HCT116 (cell line): ENCODE data around the gene HCN2. TPM values are rescaled to one million over a fixed set of nuclear protein-coding genes. Genes with fewer than 3 reads are reported as not detected.

ENCODE experiments used
- ATAC-seq: fragments of 200-7000 bp; cut with Tn5 transposase; 2 replicates; pipeline ENCODE4 v1.9.1; 2020; ENCODE audit warnings: mild to moderate bottlenecking, moderate library complexity
- BruUV-seq: library from RNA; stranded (reverse); fragments of 400-500 nt; replicated peaks from 2 replicates; lab custom pipeline; 2021; lab: Mats Ljungman, UMichigan
- CTCF ChIA-PET: fragments of 300-600 bp; sonication (Branson Sonifier 250); formaldehyde crosslinking; loops from one replicate; lab custom pipeline; 2021; ENCODE audit warnings: antibody characterized with exemption; lab: Charles Lee
- POLR2A ChIA-PET: fragments of 300-600, 350-600 bp; sonication (Branson Sonifier 250); formaldehyde crosslinking; loops from one replicate; lab custom pipeline; 2021; ENCODE audit warnings: antibody characterized with exemption; lab: Charles Lee
- RAD21 ChIA-PET, 2 experiments: fragments of 300-600 bp; sonication (Branson Sonifier 250); formaldehyde crosslinking; loops; one replicate each; lab custom pipeline; 2023; ENCODE audit warnings: low total read pairs in 2 of 2; ENCODE audit not compliant: uncharacterized antibody in 2 of 2, unreplicated experiment in 2 of 2, low non-redundant PET in 1 of 2; lab: Charles Lee
- DNase-seq: peaks from one replicate; pipeline ENCODE4 v3.0.0-alpha.2; 2010; ENCODE audit warnings: low read depth, low spot score
- H2AFZ ChIP-seq: fragments of 200-600 bp; shearing (Covaris generic), sonication (generic); 2 replicates; pipeline ENCODE4 v1.6.1; 2017; ENCODE audit warnings: low read depth, mixed run types, mixed read lengths, antibody characterized with exemption, low read length; ENCODE audit not compliant: poor library complexity, severe bottlenecking
- H3K27ac ChIP-seq: 2 replicates; pipeline ENCODE4 v1.5.1; 2012; ENCODE audit warnings: low read depth, low read length
- H3K27me3 ChIP-seq: fragments of 200-600 bp; sonication (generic); 2 replicates; pipeline ENCODE4 v1.6.1; 2016; ENCODE audit warnings: mixed run types, low read length, mixed read lengths; ENCODE audit not compliant: insufficient read depth
- H3K36me3 ChIP-seq, 2 experiments: fragments of 200-500 bp in 1 of 2; fragments of 200-600 bp in 1 of 2; sonication (Bioruptor generic) in 1 of 2; sonication (generic) in 1 of 2; 2 replicates each; pipeline versions ENCODE4 v1.5.1 to v1.6.1; 2014 to 2016; ENCODE audit warnings: low read length in 2 of 2, inconsistent platforms in 1 of 2, mixed read lengths in 1 of 2, mixed run types in 1 of 2; ENCODE audit not compliant: insufficient read depth in 2 of 2, control insufficient read depth in 1 of 2
- H3K4me1 ChIP-seq, 2 experiments: fragments of 200-600 bp in 1 of 2; sonication (generic) in 1 of 2; 2 replicates each; pipeline versions ENCODE4 v1.5.1 to v1.6.1; 2012 to 2017; ENCODE audit warnings: low read length in 2 of 2, inconsistent platforms in 1 of 2, mild to moderate bottlenecking in 1 of 2, mixed read lengths in 1 of 2, mixed run types in 1 of 2, moderate library complexity in 1 of 2; ENCODE audit not compliant: insufficient read depth in 2 of 2, control insufficient read depth in 1 of 2
- H3K4me2 ChIP-seq: fragments of 200-600 bp; sonication (generic); 2 replicates; pipeline ENCODE4 v1.6.1; 2017; ENCODE audit warnings: mixed run types, low read length, mixed read lengths
- H3K4me3 ChIP-seq, 2 experiments: fragments of 200-600 bp in 1 of 2; sonication (generic) in 1 of 2; replicated peaks in 1 of 2; 2 replicates each; pipeline ENCODE4 v1.5.1; 2011 to 2016; ENCODE audit warnings: low read length in 2 of 2, control low read depth in 1 of 2, low read depth in 1 of 2, mild to moderate bottlenecking in 1 of 2, mixed read lengths in 1 of 2, mixed run types in 1 of 2
- H3K79me2 ChIP-seq: fragments of 200-600 bp; sonication (generic); 2 replicates; pipeline ENCODE4 v1.6.1; 2017; ENCODE audit warnings: mild to moderate bottlenecking, mixed run types, low read length, moderate library complexity, mixed read lengths; ENCODE audit not compliant: insufficient read depth
- H3K9ac ChIP-seq: fragments of 200-600 bp; sonication (generic); 2 replicates; pipeline ENCODE4 v1.6.1; 2016; ENCODE audit warnings: low read length, mixed read lengths
- H3K9me2 ChIP-seq: fragments of 200-600 bp; sonication (generic), shearing (Covaris generic); 2 replicates; pipeline ENCODE4 v1.6.1; 2017; ENCODE audit warnings: mixed run types, mild to moderate bottlenecking, moderate library complexity; ENCODE audit not compliant: insufficient read depth
- H3K9me3 ChIP-seq, 2 experiments: fragments of 200-500 bp in 1 of 2; fragments of 200-600 bp in 1 of 2; sonication (Bioruptor generic) in 1 of 2; sonication (generic) in 1 of 2; 2 replicates each; pipeline ENCODE4 v1.6.1; 2014 to 2017; ENCODE audit warnings: low read length in 2 of 2, mixed read lengths in 2 of 2, inconsistent platforms in 1 of 2, low read depth in 1 of 2, mild to moderate bottlenecking in 1 of 2, mixed run types in 1 of 2, moderate library complexity in 1 of 2; ENCODE audit not compliant: control insufficient read depth in 1 of 2, insufficient read depth in 1 of 2
- H4K20me1 ChIP-seq: fragments of 200-600 bp; sonication (generic), shearing (Covaris generic); 2 replicates; pipeline ENCODE4 v1.6.1; 2017; ENCODE audit warnings: mixed run types, mild to moderate bottlenecking, moderate library complexity; ENCODE audit not compliant: insufficient read depth
- CBX3 ChIP-seq: IDR thresholded peaks from 2 replicates; pipeline ENCODE4 v1.6.1; 2012; ENCODE audit warnings: low read depth
- CEBPB ChIP-seq: IDR thresholded peaks from 2 replicates; pipeline ENCODE4 v1.6.1; 2012; ENCODE audit warnings: low read depth
- EGR1 ChIP-seq: IDR thresholded peaks from 2 replicates; pipeline ENCODE4 v1.6.1; 2012; ENCODE audit warnings: low read depth
- JUND ChIP-seq: IDR thresholded peaks from 2 replicates; pipeline ENCODE4 v1.6.1; 2012
- POLR2A ChIP-seq: IDR thresholded peaks from 2 replicates; pipeline ENCODE4 v1.7.0; 2011; ENCODE audit warnings: borderline replicate concordance; ENCODE audit not compliant: insufficient read depth, insufficient read length; ENCODE audit errors: extremely low read depth
- POLR2AphosphoS5 ChIP-seq: IDR thresholded peaks from 2 replicates; pipeline ENCODE4 v1.6.1; 2011; ENCODE audit warnings: mild to moderate bottlenecking, low read depth, low read length, moderate library complexity
- SP1 ChIP-seq: IDR thresholded peaks from 2 replicates; pipeline ENCODE4 v1.6.1; 2012; ENCODE audit warnings: low read depth
- SRF ChIP-seq: IDR thresholded peaks from 2 replicates; pipeline ENCODE4 v1.6.1; 2012; ENCODE audit warnings: low read depth
- TCF7L2 ChIP-seq: IDR thresholded peaks from 2 replicates; pipeline ENCODE4 v1.7.0; 2011; ENCODE audit warnings: borderline replicate concordance, inconsistent platforms; ENCODE audit not compliant: insufficient read depth, insufficient read length; ENCODE audit errors: extremely low read depth
- YY1 ChIP-seq: IDR thresholded peaks from 2 replicates; pipeline ENCODE4 v1.6.1; 2011; ENCODE audit warnings: low read length, low read depth, moderate library complexity, mild to moderate bottlenecking; ENCODE audit not compliant: insufficient replicate concordance; ENCODE audit errors: extremely low read depth
- ZFX ChIP-seq: fragments of 450-650 bp; IDR thresholded peaks from 2 replicates; pipeline ENCODE4 v1.6.1; 2017
- ZNF274 ChIP-seq: fragments of 200-500 bp; sonication (Bioruptor generic); IDR thresholded peaks from 2 replicates; pipeline ENCODE4 v1.6.1; 2014; ENCODE audit warnings: mild to moderate bottlenecking, low read depth, low read length, inconsistent platforms
- intact Hi-C: fragments of 100-400 bp; cut with micrococcal nuclease; formaldehyde crosslinking; loops from 2 replicates; pipeline ENCODE4 v1.10.0; 2022
- total RNA-seq: library from RNA; stranded (reverse); gene quantifications from one replicate; pipeline ENCODE4 v1.2.1, GENCODE V29; 2021; ENCODE audit not compliant: unreplicated experiment
- TF ChIP-seq, protein P1 (sequence below): IDR thresholded peaks from 2 replicates; pipeline ENCODE4 v1.6.1; 2012
- TF ChIP-seq, protein P2 (sequence below): IDR thresholded peaks from 2 replicates; pipeline ENCODE4 v1.6.1; 2012; ENCODE audit warnings: low read depth
- TF ChIP-seq, protein P3 (sequence below): IDR thresholded peaks from 2 replicates; pipeline ENCODE4 v1.6.1; 2012

HCN2 gene
- total RNA-seq, 1 experiment from 2014 or later, result 2.4 TPM

DNA sequence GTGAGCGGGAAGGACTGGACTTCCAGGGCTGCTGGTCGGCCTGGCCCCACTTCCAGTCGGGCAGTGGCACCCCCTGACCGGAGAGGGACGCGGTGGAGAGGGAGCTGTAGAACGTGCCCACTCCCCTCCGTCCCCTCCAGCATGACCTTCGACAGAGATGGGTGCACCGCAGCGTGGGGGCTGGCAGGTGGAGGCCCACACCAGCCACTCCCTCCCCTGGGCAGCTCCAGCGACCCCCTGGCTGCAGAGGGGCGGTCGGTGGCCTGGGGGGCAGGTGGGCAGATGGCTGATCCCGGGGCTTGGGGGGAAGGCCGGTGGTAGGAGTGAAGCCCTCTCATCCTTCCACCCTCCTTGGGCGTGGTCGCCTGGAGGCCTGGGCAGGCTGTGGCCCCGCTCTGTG lies 2.4 kb downstream of the HCN2 start:
- no peaks in the 10 kb centered on the region for H4K20me1 ChIP-seq
- TF ChIP-seq ZNF274 (no peak), POLR2A (no peak), YY1 (no peak), SRF (no peak), CBX3 (no peak), EGR1 (no peak), POLR2AphosphoS5 (no peak), JUND (no peak), SP1 (no peak), CEBPB (no peak), TCF7L2 (no peak), ZFX (no peak)
- TF ChIP-seq, protein P1, sequence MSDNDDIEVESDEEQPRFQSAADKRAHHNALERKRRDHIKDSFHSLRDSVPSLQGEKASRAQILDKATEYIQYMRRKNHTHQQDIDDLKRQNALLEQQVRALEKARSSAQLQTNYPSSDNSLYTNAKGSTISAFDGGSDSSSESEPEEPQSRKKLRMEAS, result no peak
- TF ChIP-seq, protein P2, sequence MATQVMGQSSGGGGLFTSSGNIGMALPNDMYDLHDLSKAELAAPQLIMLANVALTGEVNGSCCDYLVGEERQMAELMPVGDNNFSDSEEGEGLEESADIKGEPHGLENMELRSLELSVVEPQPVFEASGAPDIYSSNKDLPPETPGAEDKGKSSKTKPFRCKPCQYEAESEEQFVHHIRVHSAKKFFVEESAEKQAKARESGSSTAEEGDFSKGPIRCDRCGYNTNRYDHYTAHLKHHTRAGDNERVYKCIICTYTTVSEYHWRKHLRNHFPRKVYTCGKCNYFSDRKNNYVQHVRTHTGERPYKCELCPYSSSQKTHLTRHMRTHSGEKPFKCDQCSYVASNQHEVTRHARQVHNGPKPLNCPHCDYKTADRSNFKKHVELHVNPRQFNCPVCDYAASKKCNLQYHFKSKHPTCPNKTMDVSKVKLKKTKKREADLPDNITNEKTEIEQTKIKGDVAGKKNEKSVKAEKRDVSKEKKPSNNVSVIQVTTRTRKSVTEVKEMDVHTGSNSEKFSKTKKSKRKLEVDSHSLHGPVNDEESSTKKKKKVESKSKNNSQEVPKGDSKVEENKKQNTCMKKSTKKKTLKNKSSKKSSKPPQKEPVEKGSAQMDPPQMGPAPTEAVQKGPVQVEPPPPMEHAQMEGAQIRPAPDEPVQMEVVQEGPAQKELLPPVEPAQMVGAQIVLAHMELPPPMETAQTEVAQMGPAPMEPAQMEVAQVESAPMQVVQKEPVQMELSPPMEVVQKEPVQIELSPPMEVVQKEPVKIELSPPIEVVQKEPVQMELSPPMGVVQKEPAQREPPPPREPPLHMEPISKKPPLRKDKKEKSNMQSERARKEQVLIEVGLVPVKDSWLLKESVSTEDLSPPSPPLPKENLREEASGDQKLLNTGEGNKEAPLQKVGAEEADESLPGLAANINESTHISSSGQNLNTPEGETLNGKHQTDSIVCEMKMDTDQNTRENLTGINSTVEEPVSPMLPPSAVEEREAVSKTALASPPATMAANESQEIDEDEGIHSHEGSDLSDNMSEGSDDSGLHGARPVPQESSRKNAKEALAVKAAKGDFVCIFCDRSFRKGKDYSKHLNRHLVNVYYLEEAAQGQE, result no peak
- TF ChIP-seq, protein P3, sequence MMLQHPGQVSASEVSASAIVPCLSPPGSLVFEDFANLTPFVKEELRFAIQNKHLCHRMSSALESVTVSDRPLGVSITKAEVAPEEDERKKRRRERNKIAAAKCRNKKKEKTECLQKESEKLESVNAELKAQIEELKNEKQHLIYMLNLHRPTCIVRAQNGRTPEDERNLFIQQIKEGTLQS, result no peak
- intact Hi-C loops, result no loop called here
- ChIA-PET CTCF (no interaction called here), POLR2A (no interaction called here), RAD21 (no interaction called here)
- no peak overlapping the region for H3K4me3 ChIP-seq
- no peaks in the 10 kb centered on the region for H3K9me2 ChIP-seq
- H3K79me2 ChIP-seq, result no peaks in the 10 kb centered on the region
- no peak overlapping the region for H2AFZ ChIP-seq
- no peak for ATAC-seq
- H3K36me3 ChIP-seq, result no peaks in the 10 kb centered on the region
- no peaks in the 10 kb centered on the region for H3K9me3 ChIP-seq
- peaks cover 15 to 17% of the 10 kb centered on the region in 2 experiments for H3K4me1 ChIP-seq
- no TSS peak for BruUV-seq
- H3K9ac ChIP-seq, result no peak overlapping the region
- no peaks in the 10 kb centered on the region for H3K27me3 ChIP-seq
- DNase-seq, result no peak
- H3K27ac ChIP-seq, result no peak overlapping the region
- H3K4me2 ChIP-seq, result no peak overlapping the region
